ENCODE measurements around the gene RND1. TPM values are rescaled to one million over a fixed set of nuclear protein-coding genes. Genes with fewer than 3 reads are reported as not detected.
"Not testable (repeated sequence)": the region's sequence is repeated elsewhere in the genome, so short reads cannot be mapped to it uniquely, and the experiment has no call there.

RND1 gene
- 0.26 TPM for polyA plus RNA-seq (2013, experiment 1 of 2; ENCODE audit: insufficient read length)
- 0.38 TPM for polyA plus RNA-seq (2013, experiment 2 of 2; ENCODE audit: insufficient read length)

DNA sequence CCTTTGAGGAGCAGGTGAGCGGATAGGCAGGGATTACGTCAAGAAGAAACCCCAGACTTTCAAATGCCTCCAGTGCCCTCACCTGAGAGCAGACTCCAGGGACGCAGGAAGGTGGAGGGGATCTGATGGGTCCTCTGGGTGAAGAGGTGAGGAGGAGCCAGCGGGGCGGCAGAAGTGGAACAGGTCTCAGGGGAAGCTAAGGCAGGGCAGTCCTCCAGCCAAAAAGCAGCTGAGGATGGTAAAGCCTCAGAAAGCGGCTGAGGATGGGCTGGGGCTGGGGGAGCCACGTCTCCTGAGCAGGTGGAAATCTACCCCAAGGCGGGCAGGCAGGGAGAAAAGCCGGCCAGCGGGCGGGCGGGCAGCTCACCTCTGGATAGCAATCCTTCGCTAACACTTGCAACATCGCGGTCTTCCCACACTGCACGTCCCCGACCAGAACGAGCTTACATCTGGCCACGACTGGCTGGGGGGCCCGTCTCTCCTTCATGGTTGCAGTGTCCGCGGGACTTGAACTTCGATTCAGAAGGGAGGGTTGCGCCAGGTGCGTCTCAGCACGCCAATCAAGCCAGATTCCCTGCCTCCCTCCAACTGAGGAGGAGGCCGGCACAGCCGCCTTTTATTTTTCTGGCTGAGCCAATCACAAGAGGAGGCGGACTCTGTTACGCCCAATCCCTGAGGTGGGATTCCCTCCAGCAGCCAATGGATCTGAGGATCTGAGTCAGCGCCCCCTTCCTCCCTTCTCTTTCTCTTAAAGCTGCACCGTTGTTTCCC is at the start of gene RND1:
TSS of gene RND1 (minus strand) at position 590 of the 771 bp plus-strand sequence. CDS start at position 487, 103 bp downstream.
- DNase-seq, result peak; percentile 89

GRCh38 chr12:48910196-48910595 is 44.5 kb upstream of the RND1 start:
- no peak for DNase-seq

GRCh38 chr12:48909698-48910097 is 44.0 kb upstream of the RND1 start:
- DNase-seq, result not testable (repeated sequence)

DNA sequence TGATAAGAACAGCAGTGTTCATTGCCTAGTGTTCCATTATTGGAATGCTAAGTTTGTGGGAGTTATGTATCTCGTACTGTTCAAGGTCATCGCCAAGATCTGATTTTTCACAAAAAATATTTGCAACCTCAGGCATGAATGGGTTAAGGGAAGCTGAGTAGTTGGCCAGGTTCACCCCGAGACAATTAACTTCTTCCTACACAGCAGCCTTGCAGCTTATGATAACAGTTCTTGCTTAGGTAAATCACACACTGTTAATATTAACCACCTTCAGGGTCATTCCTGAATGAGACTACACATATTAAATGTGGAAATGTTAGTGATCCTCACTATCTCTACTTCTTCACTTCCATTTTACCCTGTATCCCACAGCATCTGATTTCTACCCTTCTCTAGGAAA is 41.6 kb upstream of the RND1 start:
- DNase-seq, result no peak

- DNase-seq, result peak; percentile 88
Observed at GRCh38 chr12:48903982-48904411, 38.3 kb upstream of the RND1 start.

DNA sequence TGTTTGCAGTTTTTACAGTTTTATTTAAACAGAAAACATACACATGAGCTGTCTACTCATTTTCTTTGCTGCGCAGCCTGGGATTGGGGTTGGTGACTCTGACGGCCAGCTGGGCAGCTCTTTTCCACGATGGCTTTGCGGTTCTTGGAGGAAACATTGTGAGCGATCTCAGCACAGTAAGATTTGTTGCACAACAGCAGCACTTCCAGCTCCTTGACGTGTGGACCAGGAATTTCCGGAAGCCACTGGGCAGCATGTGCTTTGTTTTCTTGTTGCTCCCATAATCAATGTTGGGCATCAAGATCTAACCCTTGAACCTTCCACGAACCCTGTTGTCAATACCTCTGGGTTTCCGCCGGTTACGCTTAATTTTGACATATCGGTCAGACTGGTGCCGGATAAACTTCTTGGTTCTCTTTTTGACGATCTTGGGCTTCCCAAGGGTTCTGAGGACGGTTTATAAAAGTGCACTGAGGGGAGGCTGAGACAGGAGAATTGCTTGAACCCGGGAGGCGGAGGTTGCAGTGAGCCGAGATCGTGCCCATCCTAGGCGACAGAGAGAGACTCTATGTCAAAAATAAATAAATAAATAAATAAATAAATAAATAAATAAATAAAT is 37.8 kb upstream of the RND1 start:
- DNase-seq, result no peak

DNA sequence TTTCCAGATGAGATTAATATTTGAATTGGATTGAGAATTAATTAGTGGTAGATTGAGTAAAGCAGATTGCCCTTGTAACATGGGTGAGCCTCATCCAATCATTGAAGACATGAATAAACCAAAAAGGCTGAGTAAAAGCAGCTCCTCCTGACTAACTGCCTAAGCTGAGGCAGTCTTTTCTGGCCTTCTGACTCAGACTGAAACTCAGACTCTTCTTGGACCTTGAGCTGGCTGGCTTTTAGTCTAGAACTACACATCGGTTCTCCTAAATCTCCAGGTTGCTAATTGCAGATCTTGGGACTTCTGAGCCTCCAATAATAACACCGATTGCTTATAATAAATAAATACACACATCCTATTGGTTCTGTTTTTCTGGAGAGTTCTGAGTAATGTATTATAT is 35.6 kb upstream of the RND1 start:
- no peak for DNase-seq

GRCh38 chr12:48899651-48900050 is 34.0 kb upstream of the RND1 start:
- DNase-seq, result no peak

DNA sequence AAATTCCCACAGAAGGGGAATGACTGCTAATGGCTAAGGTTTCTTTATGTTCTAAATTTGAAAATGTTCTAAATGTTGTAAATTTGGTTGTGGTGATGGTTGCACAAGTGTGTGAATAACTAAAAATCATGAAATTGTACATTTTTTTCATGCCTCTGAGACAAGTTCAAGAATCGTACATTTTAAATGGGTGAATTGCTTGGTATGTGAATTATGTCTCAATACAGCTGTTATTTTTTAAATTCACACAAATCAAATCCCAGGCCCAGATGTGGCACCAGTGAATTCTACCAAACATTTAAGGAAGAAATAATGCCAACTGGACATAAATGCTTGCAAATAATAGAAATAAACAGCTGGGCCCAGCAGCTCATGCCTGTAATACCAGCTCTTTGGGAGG is 28.6 kb upstream of the RND1 start:
- no peak for DNase-seq

- peak; percentile 70 for DNase-seq
Observed at GRCh38 chr12:48890657-48891418, 25.2 kb upstream of the RND1 start.

- no peak for DNase-seq
Observed at GRCh38 chr12:48889679-48890078, 24.0 kb upstream of the RND1 start.

DNA sequence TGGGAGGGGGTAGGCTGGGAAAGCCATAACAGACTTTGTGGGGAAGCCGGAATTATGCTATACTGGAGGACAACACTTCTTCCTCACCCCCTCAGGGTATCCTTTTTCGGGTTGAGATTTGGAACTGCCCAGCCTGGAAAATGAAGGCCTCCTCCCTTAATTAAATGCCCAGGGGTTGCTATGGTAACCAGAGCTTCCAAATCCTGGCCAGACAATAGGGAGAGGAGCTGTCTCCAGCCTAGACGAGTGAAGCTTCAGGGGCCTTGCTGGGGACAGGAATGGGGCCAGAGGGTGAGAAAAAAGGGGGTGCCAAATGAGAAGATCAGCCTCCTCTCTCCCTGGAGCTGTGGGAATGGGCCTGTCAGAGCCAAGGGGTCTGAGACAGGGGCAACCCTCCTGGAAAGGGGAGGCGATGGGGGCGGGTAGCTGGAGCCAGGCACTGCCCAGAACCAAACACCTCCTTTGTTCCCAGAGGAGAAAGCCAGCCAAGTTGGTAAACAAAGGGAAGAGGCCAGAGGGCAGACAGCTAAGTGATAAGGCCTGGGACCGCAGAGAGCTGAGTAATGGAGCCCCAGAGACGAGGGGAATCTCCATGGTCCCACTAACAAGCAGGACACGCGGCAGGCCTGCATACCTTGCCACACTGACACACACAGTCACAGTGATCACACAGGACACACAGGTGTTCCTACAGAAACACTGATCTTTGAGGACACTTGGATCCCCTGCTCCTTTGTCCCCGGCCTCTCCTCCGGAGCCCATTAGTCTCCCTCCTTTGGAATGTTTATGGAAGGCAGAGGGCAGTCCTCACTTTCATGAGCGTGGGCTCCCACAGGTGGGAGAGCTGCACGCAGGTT is 17.9 kb upstream of the RND1 start:
- DNase-seq, result no peak

GRCh38 chr12:48882972-48883304 is 17.3 kb upstream of the RND1 start:
- no peak for DNase-seq

DNA sequence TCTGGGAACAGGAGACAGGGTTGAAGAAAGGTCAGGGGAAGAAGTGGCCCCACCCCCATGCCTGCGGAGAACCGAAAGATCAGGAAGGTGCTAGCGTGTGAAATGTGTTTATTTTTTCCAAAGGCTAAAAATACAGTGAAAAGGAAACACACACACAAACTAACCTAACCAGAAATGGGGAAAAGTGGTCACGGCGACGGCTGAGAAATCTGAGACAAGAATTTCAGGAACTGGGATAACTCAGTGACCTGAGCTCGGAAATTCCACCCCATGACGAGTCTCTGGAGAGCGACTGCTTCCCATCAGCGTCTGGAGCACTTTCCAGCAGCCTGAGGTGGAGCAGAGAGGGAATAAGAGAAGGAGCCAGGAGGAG is 16.6 kb upstream of the RND1 start:
- peak; percentile 32 for DNase-seq

GRCh38 chr12:48881686-48882314 is 16.1 kb upstream of the RND1 start:
- no peak for DNase-seq

- DNase-seq, result no peak
Observed at GRCh38 chr12:48880647-48881046, 15.0 kb upstream of the RND1 start.

GRCh38 chr12:48878548-48878947 is 12.9 kb upstream of the RND1 start:
- DNase-seq, result no peak

GRCh38 chr12:48875944-48876515 is 10.4 kb upstream of the RND1 start:
- no peak for DNase-seq

DNA sequence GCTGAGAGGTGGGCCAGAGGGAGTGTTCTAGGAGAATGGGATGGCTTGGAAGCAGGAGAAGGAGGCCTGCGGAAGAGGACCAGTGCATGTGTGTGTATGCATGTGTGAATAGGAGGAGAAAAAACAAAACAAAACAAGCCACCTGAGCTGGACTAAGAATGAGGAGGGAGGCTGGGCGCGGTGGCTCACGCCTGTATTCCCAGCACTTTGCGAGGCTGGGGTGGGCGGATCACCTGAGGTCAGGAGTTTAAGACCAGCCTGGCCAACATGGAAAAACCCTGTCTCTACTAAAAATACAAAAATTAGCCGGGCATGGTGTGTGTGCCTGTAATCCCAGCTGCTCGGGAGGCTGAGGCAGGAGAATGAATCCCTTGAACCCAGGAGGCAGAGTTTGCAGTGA is 7.9 kb upstream of the RND1 start:
- not testable (repeated sequence) for DNase-seq

- no peak for DNase-seq
Observed at GRCh38 chr12:48873096-48873495, 7.4 kb upstream of the RND1 start.

DNA sequence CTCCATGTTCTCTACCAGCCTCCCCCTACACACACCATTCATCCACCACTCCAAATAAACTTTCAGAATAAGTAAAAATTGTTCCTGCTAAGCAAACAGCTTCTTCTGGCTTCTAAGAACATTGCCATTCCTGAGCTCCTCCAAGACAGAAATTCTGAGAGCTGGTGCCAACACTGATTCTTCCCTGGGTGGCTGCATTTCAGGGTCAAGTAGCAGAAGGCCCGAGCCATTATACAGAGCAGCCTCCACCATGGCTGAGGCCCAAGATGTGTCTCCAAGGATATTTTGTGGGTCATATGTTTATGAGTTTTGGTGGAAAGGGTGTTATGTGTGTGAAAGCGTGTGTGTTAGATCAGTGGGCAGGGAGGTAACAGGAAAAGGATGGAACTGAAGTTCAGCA is 3.5 kb upstream of the RND1 start:
- no peak for DNase-seq

DNA sequence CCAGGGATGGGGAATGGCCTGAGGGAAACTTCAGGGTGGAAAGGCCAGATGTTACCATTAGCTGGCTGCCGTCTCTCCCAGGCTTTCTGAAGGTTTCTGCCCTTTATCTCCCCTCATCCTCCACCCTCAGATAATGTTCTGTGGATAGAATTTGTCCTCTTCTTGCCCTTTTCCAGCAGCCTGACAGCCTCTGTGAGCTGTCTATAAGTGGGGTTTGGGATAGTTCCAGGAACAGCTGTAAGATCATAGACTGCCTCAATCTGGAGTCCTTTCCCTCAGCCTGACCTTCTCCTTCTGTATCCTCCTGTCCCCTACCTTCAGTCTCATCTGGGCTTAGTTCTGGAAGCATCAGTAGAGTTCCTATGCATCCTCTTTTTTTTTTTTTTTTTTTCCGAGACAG is 2.8 kb upstream of the RND1 start:
- DNase-seq, result no peak
